Measurements from ENCODE around the gene GPATCH4. TPM values are rescaled to one million over a fixed set of nuclear protein-coding genes. Genes with fewer than 3 reads are reported as not detected.

GPATCH4 gene
- total RNA-seq, 1 experiment from 2014 or later: 37.3 TPM

GRCh38 chr1:156625436-156626078, 24.3 kb upstream of the GPATCH4 start:
- Histone ChIP-seq H3K9me2 (replicated peaks; ENCODE audit: low read length) (no peaks in the 10 kb centered on the region), H2AFZ (ENCODE audit: low read length) (no peak overlapping the region; the same call in 1 of the 2 replicates), H3F3A (ENCODE audit: low read length, unreplicated experiment) (no peaks in the 10 kb centered on the region), H3K27ac (ENCODE audit: low read length) (no peak overlapping the region), H3K79me2 (ENCODE audit: low read length) (no peaks in the 10 kb centered on the region), H3K4me2 (ENCODE audit: low read length) (peak overlapping the region; percentile 66), H3K36me3 (ENCODE audit: low read depth, low read length) (no peaks in the 10 kb centered on the region), H4K20me1 (ENCODE audit: low read length) (no peaks in the 10 kb centered on the region), H3K4me1 (ENCODE audit: insufficient read depth, low read length) (0 out of 2 replicates have a peak, but pooled peaks cover 6% of the 10 kb centered on the region), H3K9ac (ENCODE audit: low read length) (no peak overlapping the region), H3K4me3 (ENCODE audit: low read length) (peak overlapping the region; percentile 36; the same call in 1 of the 2 replicates), H3K9me3 (ENCODE audit: low read length) (no peaks in the 10 kb centered on the region), H3K27me3 (ENCODE audit: low read length) (peaks cover 26% of the 10 kb centered on the region)
- ATAC-seq: peak; percentile 60
- intact Hi-C loops (cut with micrococcal nuclease): no loop called here
- ChIA-PET POLR2A (ENCODE audit: unreplicated experiment) (no interaction called here), CTCF (interaction anchor here (0.7 kb wide), 1 partner anchor 30 kb away, joined by 3 read pairs; no protein-coding TSS in a partner anchor)
- BruUV-seq (replicated peaks): no TSS peak
- DNase-seq: peak; percentile 68
- TF ChIP-seq EZH2phosphoT487 (IDR thresholded peaks at IDR 0.05; ENCODE audit: borderline replicate concordance, low read length) (peak; percentile 52; the same call in 1 of the 2 replicates), CTCF (conservative IDR thresholded peaks at IDR 0.05; ENCODE audit: low read depth, low read length) (peak; percentile 94), EZH2 (IDR thresholded peaks at IDR 0.05; ENCODE audit: low read length, unreplicated experiment) (peak; percentile 80)

DNA sequence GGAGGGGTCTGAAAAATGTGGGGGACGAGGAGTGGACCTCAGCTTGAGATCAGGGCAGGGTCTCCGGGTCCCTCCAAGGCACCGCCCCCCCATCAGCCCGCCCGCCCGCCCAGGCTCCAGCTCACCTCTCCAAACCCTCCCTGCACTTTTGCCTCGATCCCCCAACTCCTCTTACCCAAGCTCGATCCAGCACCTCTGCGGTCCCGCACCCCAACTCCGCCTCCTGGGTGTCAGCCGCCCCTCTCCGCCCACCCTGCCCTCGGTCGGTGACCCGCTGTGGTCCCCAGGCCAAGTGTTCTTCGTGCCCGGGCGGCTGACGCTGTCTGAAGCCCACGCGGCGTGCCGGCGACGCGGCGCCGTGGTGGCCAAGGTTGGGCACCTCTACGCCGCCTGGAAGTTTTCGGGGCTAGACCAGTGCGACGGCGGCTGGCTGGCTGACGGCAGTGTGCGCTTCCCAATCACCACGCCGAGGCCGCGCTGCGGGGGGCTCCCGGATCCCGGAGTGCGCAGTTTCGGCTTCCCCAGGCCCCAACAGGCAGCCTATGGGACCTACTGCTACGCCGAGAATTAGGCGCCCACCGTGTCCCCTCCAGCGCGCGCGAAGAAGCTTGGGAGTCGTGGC, 23.6 kb upstream of the GPATCH4 start:
- no peaks in the 10 kb centered on the region for H3K9me3 ChIP-seq (ENCODE audit: low read length)
- no peak overlapping the region for H3K27ac ChIP-seq (ENCODE audit: low read length)
- no peaks in the 10 kb centered on the region for H3K9me2 ChIP-seq (replicated peaks; ENCODE audit: low read length)
- ChIA-PET POLR2A (ENCODE audit: unreplicated experiment) (no interaction called here), CTCF (interaction anchor here (0.5 to 1.5 kb wide), 3 partner anchors 43 to 101 kb away, joined by 3 to 6 read pairs (median 5); no protein-coding TSS in a partner anchor)
- H4K20me1 ChIP-seq (ENCODE audit: low read length): no peaks in the 10 kb centered on the region
- intact Hi-C loops (cut with micrococcal nuclease): no loop called here
- 0 out of 2 replicates have a peak, but pooled peaks cover 6% of the 10 kb centered on the region for H3K4me1 ChIP-seq (ENCODE audit: insufficient read depth, low read length)
- H3F3A ChIP-seq (ENCODE audit: low read length, unreplicated experiment): no peaks in the 10 kb centered on the region
- H3K9ac ChIP-seq (ENCODE audit: low read length): no peak overlapping the region
- H3K4me2 ChIP-seq (ENCODE audit: low read length): peak overlapping the region; percentile 66; the same call in 1 of the 2 replicates
- H3K36me3 ChIP-seq (ENCODE audit: low read depth, low read length): no peaks in the 10 kb centered on the region
- no peak for DNase-seq
- H3K79me2 ChIP-seq (ENCODE audit: low read length): no peaks in the 10 kb centered on the region
- H3K27me3 ChIP-seq (ENCODE audit: low read length): peaks cover 32% of the 10 kb centered on the region
- H3K4me3 ChIP-seq (ENCODE audit: low read length): no peak overlapping the region
- TF ChIP-seq EZH2phosphoT487 (IDR thresholded peaks at IDR 0.05; ENCODE audit: borderline replicate concordance, low read length): no peak
- TF ChIP-seq CTCF (conservative IDR thresholded peaks at IDR 0.05; ENCODE audit: low read depth, low read length): no peak
- peak; percentile 81 for TF ChIP-seq EZH2 (IDR thresholded peaks at IDR 0.05; ENCODE audit: low read length, unreplicated experiment)
- no peak overlapping the region for H2AFZ ChIP-seq (ENCODE audit: low read length)
- ATAC-seq: no peak
- BruUV-seq (replicated peaks): no TSS peak

Measured in PC-3 (cell line).